Measurements from ENCODE around the gene PPP2R2C.

Gene PPP2R2C

DNA sequence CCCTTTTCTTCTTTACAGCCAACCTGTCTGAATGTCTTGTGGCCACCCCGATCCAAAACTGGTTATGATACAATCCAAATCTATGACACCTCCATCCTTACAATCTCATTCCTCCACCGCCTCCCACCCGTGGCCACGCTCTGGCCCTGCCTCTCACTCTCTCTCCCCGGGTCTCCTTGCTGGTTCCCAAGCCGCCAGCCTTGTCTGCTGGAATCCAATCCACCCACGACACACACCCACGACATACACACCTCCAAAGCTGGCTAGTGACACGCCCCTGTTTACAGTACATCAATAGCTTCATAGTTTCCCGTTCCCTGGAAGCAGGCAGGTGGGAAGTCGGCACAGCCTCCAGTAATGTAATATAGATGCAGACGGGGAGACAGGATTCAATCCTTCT, 103.8 kb downstream of the PPP2R2C start:
- no peak for TF ChIP-seq CTCF (IDR thresholded peaks at IDR 0.05; ENCODE audit: extremely low read depth, insufficient read depth, missing control alignments)
- no peak for DNase-seq (ENCODE audit: low spot score)

GRCh38 chr4:6368096-6368495, 104.3 kb downstream of the PPP2R2C start:
- in situ Hi-C loops (cut with MboI; ENCODE audit: low pct_unique_long_range_greater_than_20kb, low sequenced_read_pairs, unreplicated experiment) = no loop called here
- no peak for TF ChIP-seq CTCF (IDR thresholded peaks at IDR 0.05; ENCODE audit: extremely low read depth, insufficient read depth, missing control alignments)
- DNase-seq (ENCODE audit: low spot score) = no peak

More for the DNA sequence above, 103.8 kb downstream of the PPP2R2C start:
- in situ Hi-C loops (cut with MboI; ENCODE audit: low pct_unique_long_range_greater_than_20kb, low sequenced_read_pairs, unreplicated experiment) = no loop called here

- in situ Hi-C loops (cut with MboI; ENCODE audit: low pct_unique_long_range_greater_than_20kb, low sequenced_read_pairs, unreplicated experiment) = no loop called here
- no peak for DNase-seq (ENCODE audit: low spot score)
- TF ChIP-seq CTCF (IDR thresholded peaks at IDR 0.05; ENCODE audit: extremely low read depth, insufficient read depth, missing control alignments) = no peak
Observed at GRCh38 chr4:6367371-6367851, 105.0 kb downstream of the PPP2R2C start.

- in situ Hi-C loops (cut with MboI; ENCODE audit: low pct_unique_long_range_greater_than_20kb, low sequenced_read_pairs, unreplicated experiment) = no loop called here
- no peak for TF ChIP-seq CTCF (IDR thresholded peaks at IDR 0.05; ENCODE audit: extremely low read depth, insufficient read depth, missing control alignments)
- no peak for DNase-seq (ENCODE audit: low spot score)
Observed at GRCh38 chr4:6366581-6366980, 105.8 kb downstream of the PPP2R2C start.

DNA sequence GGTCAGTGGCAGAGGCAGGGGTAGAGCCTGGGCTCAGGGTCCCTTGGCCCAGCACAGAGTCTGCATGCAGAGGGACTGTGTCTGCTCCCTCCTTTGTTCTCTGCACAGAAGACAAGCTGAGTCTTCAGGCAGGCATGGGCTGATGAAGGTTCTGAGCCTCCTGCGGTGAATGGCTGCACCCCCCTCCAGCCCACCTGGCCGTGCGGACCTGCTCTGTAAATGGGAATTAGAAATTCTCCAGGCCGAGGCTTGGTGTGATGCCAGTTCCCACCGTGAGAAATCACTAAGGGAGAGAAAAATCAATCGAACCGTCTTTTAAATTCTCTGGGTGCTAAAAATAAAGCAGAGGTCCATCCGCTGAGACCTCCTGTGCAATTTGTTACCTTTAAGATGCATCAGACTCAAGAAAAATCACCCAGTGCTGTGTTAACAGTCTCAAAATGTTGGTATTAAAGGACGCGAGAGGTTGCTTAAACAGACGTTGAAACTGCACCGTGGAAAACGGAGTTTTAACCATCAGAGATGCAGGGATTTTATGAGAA, 106.8 kb downstream of the PPP2R2C start:
- DNase-seq (ENCODE audit: low spot score) = no peak
- in situ Hi-C loops (cut with MboI; ENCODE audit: low pct_unique_long_range_greater_than_20kb, low sequenced_read_pairs, unreplicated experiment) = no loop called here
- TF ChIP-seq CTCF (IDR thresholded peaks at IDR 0.05; ENCODE audit: extremely low read depth, insufficient read depth, missing control alignments) = no peak

DNA sequence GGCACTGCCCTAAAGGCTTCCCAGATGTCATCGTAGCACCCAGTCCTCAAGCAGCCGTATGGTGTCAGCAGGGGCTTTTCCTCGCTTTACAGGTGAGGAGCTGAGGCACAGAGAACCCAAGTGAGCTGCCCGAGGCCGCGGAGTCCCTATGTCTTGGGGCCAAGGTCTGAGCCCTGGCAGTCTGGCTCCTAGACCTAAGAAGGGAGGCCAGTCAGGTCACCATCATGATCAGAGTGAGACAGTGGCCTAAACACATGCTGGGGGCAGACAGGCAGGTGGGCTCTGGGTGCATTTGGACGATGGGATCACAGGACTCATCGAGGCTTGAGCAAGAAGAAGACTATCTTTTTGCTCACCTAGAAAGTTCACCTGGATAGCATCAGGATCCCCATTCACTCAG, 107.8 kb downstream of the PPP2R2C start:
- TF ChIP-seq CTCF (IDR thresholded peaks at IDR 0.05; ENCODE audit: extremely low read depth, insufficient read depth, missing control alignments) = no peak
- in situ Hi-C loops (cut with MboI; ENCODE audit: low pct_unique_long_range_greater_than_20kb, low sequenced_read_pairs, unreplicated experiment) = no loop called here
- DNase-seq (ENCODE audit: low spot score) = no peak

Measured in GM13977 (cell line).